MM.1S (cell line): Measurements from ENCODE around the gene KRT28.

Source experiments
- EZH2 ChIP-seq: fragments of 300-600 bp; sonication (generic); optimal IDR thresholded peaks from 2 replicates; pipeline ENCODE3; 2017; ENCODE audit warnings: low read depth, mild to moderate bottlenecking, antibody characterized with exemption, low read length, mixed read lengths
- EZH2phosphoT487 ChIP-seq: fragments of 300-600 bp; sonication (generic); IDR thresholded peaks from 2 replicates; pipeline ENCODE4 v1.6.1; 2018; ENCODE audit warnings: antibody characterized with exemption, low read length
- TF ChIP-seq, protein P1 (sequence below): fragments of 300-600 bp; sonication (generic); IDR thresholded peaks from 2 replicates; pipeline ENCODE4 v1.5.1; 2016; ENCODE audit warnings: antibody characterized with exemption, low read length, mixed read lengths

DNA sequence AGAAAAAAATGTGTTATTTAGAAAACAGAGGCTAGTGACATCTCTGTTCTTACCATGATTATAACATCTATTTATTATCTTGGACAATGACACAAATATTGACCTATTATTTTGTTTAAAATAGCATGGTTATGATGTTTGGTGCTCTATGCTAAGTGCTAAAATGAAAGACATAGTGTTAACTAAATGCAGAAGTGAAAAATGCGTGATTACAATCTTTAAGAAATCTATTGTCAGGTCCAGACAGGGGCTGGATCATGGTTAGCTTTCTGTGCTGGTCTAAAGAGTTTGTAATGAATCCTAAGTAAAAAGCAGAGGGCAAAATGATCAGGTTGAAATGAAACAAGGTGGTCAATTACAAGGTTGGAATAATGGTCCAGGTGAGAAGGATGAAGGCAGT is 622 bp upstream of the KRT28 start:
- no peak for TF ChIP-seq EZH2
- TF ChIP-seq, protein P1, sequence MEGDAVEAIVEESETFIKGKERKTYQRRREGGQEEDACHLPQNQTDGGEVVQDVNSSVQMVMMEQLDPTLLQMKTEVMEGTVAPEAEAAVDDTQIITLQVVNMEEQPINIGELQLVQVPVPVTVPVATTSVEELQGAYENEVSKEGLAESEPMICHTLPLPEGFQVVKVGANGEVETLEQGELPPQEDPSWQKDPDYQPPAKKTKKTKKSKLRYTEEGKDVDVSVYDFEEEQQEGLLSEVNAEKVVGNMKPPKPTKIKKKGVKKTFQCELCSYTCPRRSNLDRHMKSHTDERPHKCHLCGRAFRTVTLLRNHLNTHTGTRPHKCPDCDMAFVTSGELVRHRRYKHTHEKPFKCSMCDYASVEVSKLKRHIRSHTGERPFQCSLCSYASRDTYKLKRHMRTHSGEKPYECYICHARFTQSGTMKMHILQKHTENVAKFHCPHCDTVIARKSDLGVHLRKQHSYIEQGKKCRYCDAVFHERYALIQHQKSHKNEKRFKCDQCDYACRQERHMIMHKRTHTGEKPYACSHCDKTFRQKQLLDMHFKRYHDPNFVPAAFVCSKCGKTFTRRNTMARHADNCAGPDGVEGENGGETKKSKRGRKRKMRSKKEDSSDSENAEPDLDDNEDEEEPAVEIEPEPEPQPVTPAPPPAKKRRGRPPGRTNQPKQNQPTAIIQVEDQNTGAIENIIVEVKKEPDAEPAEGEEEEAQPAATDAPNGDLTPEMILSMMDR = no peak
- no peak for TF ChIP-seq EZH2phosphoT487
